Right atrium auricular region (tissue), 2 donors: ENCODE data around the gene OPRPN. TPM values are rescaled to one million over a fixed set of nuclear protein-coding genes. Genes with fewer than 3 reads are reported as not detected.

Source experiments
- DNase-seq: peaks from one replicate; pipeline ENCODE4 v3.0.0-alpha.2; 2019; ENCODE audit warnings: low spot score
- H3K27ac ChIP-seq, 2 donors: fragments of 200-600 bp; sonication (generic); 1 replicate in 1 of 2; 2 replicates in 1 of 2; pipeline ENCODE4 v1.5.1; 2016 to 2019
- H3K27me3 ChIP-seq, 2 donors: fragments of 200-600 bp; sonication (generic); one replicate each; pipeline versions ENCODE4 v1.5.1 to v1.6.0; 2017 to 2019
- H3K36me3 ChIP-seq: fragments of 200-600 bp; sonication (generic); one replicate; pipeline ENCODE4 v1.5.1; 2016
- H3K4me1 ChIP-seq, 2 donors: fragments of 200-600 bp; sonication (generic); one replicate each; pipeline versions ENCODE4 v1.5.1 to v1.6.0; 2017 to 2019
- H3K4me3 ChIP-seq, 2 donors: fragments of 200-600 bp; sonication (generic); 1 replicate in 1 of 2; 2 replicates in 1 of 2; pipeline ENCODE4 v1.5.1; 2017 to 2019; ENCODE audit warnings: mild to moderate bottlenecking in 1 of 2, moderate library complexity in 1 of 2
- H3K9me3 ChIP-seq, 2 donors: fragments of 200-600 bp; sonication (generic); one replicate each; pipeline ENCODE4 v1.5.1; 2019
- total RNA-seq, 2 donors: library from RNA; depleted of rRNA; stranded (reverse); fragments of >200 nt; gene quantifications; one replicate each; pipeline ENCODE4 v1.1.0, GENCODE V29; 2016
- TF ChIP-seq, protein P1 (sequence below), 2 donors: fragments of 200-600 bp; sonication (generic); IDR thresholded peaks; one replicate each; pipeline ENCODE4 v1.5.1; 2019; ENCODE audit warnings: antibody characterized with exemption in 2 of 2

Gene OPRPN
- total RNA-seq, 2 donors from 2014 or later: not detected

DNA sequence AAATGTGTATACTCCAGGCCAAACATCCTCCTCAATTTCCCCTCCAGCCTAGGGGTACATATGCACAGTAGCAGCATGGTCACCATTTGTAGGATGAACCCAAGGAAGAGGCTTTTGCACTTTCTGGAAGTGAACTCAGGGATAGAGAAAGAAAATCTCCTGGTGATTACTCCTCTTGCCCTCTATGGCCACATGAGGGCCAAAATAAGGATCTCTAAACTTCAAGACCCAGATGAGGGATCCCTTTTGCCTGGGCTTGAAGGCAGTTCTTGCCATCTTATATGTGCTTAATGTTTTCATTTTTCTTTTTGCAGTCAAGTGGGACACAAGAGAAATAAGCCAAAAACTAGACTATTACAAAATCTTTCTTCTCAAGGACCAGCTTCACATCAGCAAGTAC, 44.7 kb downstream of the OPRPN start:
- no peak overlapping the region for H3K27ac ChIP-seq
- H3K4me1 ChIP-seq: no peaks in the 10 kb centered on the region
- H3K9me3 ChIP-seq: no peaks in the 10 kb centered on the region
- no peaks in the 10 kb centered on the region for H3K27me3 ChIP-seq
- H3K36me3 ChIP-seq: no peaks in the 10 kb centered on the region
- DNase-seq: no peak
- TF ChIP-seq, protein P1, sequence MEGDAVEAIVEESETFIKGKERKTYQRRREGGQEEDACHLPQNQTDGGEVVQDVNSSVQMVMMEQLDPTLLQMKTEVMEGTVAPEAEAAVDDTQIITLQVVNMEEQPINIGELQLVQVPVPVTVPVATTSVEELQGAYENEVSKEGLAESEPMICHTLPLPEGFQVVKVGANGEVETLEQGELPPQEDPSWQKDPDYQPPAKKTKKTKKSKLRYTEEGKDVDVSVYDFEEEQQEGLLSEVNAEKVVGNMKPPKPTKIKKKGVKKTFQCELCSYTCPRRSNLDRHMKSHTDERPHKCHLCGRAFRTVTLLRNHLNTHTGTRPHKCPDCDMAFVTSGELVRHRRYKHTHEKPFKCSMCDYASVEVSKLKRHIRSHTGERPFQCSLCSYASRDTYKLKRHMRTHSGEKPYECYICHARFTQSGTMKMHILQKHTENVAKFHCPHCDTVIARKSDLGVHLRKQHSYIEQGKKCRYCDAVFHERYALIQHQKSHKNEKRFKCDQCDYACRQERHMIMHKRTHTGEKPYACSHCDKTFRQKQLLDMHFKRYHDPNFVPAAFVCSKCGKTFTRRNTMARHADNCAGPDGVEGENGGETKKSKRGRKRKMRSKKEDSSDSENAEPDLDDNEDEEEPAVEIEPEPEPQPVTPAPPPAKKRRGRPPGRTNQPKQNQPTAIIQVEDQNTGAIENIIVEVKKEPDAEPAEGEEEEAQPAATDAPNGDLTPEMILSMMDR (IDR thresholded peaks at IDR 0.05): no peak
- H3K4me3 ChIP-seq: no peak overlapping the region

DNA sequence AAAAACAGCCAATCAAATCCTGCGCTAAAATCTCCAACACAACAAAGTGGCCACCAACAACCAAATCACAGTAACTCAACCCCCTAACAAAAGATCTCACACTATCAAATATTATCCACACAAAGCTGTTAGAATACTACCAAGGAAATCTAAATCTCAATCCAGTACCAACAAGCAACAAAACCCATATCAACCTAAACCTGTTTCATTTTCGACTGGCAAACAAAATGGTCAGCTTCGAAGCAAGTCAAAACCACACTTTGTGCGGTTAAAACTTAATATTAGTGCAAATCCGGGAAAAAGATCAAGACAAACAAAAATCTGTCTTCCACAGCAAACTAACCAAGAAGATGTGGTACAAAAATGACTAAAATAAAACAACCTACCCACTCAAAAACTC, 45.6 kb downstream of the OPRPN start:
- no peak overlapping the region for H3K4me3 ChIP-seq
- DNase-seq: no peak
- no peaks in the 10 kb centered on the region for H3K36me3 ChIP-seq
- H3K4me1 ChIP-seq: no peaks in the 10 kb centered on the region
- no peak overlapping the region for H3K27ac ChIP-seq
- H3K27me3 ChIP-seq: no peaks in the 10 kb centered on the region
- TF ChIP-seq, protein P1 (IDR thresholded peaks at IDR 0.05): no peak
- no peaks in the 10 kb centered on the region for H3K9me3 ChIP-seq

DNA sequence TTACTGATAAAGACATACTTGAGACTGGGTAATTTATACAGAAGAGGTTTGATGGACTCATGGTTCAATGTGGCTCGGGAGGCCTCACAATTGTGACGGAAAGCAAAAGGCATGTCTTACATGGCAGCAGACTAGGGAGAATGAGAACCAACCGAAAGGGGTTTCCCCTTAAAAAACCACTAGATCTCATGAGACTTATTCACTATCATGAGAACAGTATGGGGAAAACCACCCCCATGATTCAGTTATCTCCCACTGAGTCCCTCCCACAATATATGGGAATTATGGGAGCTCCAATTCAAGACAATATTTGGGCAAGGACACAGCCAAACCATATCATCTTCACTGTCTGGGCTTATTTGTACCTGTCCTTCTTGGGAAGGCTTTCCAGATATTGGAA, 51.5 kb downstream of the OPRPN start:
- DNase-seq: no peak
- Histone ChIP-seq H3K4me3 (no peak overlapping the region), H3K9me3 (no peaks in the 10 kb centered on the region), H3K36me3 (no peaks in the 10 kb centered on the region), H3K4me1 (no peaks in the 10 kb centered on the region), H3K27ac (no peak overlapping the region), H3K27me3 (no peaks in the 10 kb centered on the region)
- TF ChIP-seq, protein P1 (IDR thresholded peaks at IDR 0.05): no peak

DNA sequence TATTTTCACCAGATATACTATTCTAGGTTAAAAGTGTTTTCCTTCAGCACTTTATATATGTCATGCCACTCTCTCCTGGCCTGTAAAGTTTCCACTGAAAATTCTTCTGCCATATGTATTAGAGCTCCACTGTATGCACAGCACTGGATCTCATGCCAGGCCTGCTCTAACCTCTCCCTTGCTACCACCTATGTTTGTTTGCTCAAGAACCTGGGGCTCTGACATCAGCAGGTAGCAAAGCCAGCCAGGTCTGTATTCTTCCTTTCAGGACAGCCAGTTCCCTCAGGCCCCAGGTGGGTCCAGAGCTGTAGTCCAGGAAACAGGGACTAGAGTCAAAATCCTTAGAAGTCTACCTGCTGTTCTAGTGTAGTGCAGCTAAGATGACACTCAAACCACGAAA, 55.2 kb downstream of the OPRPN start:
- no peaks in the 10 kb centered on the region for H3K27me3 ChIP-seq
- TF ChIP-seq, protein P1 (IDR thresholded peaks at IDR 0.05): no peak
- H3K9me3 ChIP-seq: no peaks in the 10 kb centered on the region
- H3K4me1 ChIP-seq: no peaks in the 10 kb centered on the region
- DNase-seq: no peak
- H3K36me3 ChIP-seq: no peaks in the 10 kb centered on the region
- H3K27ac ChIP-seq: no peak overlapping the region
- no peak overlapping the region for H3K4me3 ChIP-seq

Other genes starting within 250 kb of the OPRPN start
- not detected for gene PRR27, start 243.7 kb upstream of the OPRPN start, total RNA-seq
- gene ODAM, start 202.2 kb upstream of the OPRPN start, total RNA-seq: not detected
- not detected for gene FDCSP, start 171.8 kb upstream of the OPRPN start, total RNA-seq
- not detected for gene CSN3, start 155.3 kb upstream of the OPRPN start, total RNA-seq
- not detected for gene CABS1, start 63.0 kb upstream of the OPRPN start, total RNA-seq
- gene SMR3A, start 37.2 kb upstream of the OPRPN start, total RNA-seq: not detected
- gene SMR3B, start 14.8 kb upstream of the OPRPN start, total RNA-seq: not detected
- gene MUC7, start 74.3 kb downstream of the OPRPN start, total RNA-seq: not detected
- not detected for gene AMTN, start 120.6 kb downstream of the OPRPN start, total RNA-seq
- gene AMBN, start 194.3 kb downstream of the OPRPN start, total RNA-seq: not detected
- gene ENAM, start 230.8 kb downstream of the OPRPN start, total RNA-seq: 10 to 100 TPM in 1 of 2 donors, 1 to 10 TPM in 1; 8.9 to 13.5 TPM